ENCODE data around the gene STOML3. TPM values are rescaled to one million over a fixed set of nuclear protein-coding genes. Genes with fewer than 3 reads are reported as not detected.

Gene STOML3
- total RNA-seq, 1 donor from 2014 or later = not detected

DNA sequence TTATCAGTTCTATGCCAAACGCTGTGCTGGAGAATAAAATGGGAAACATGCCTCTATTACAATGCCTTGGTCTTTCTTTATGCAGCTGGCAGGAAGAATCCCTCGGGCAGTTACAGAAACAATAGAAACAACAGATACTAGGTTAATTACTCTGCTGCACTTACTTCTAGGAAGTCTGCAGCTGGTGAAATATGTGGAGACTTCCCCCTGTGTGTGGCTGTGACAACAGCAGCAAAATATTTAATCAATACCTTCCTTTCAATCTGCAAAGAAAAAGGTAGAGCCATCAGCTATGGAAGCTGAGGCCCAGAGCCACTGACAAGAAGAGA, 9.9 kb downstream of the STOML3 start:
- no peaks in the 10 kb centered on the region for H3K36me3 Mint-ChIP-seq
- no peak overlapping the region for H3K27ac Mint-ChIP-seq
- no peaks in the 10 kb centered on the region for H3K4me1 Mint-ChIP-seq
- DNase-seq (ENCODE audit: low spot score in 2 of 2, unreplicated experiment in 2 of 2) = no peak
- TF ChIP-seq, protein P1, sequence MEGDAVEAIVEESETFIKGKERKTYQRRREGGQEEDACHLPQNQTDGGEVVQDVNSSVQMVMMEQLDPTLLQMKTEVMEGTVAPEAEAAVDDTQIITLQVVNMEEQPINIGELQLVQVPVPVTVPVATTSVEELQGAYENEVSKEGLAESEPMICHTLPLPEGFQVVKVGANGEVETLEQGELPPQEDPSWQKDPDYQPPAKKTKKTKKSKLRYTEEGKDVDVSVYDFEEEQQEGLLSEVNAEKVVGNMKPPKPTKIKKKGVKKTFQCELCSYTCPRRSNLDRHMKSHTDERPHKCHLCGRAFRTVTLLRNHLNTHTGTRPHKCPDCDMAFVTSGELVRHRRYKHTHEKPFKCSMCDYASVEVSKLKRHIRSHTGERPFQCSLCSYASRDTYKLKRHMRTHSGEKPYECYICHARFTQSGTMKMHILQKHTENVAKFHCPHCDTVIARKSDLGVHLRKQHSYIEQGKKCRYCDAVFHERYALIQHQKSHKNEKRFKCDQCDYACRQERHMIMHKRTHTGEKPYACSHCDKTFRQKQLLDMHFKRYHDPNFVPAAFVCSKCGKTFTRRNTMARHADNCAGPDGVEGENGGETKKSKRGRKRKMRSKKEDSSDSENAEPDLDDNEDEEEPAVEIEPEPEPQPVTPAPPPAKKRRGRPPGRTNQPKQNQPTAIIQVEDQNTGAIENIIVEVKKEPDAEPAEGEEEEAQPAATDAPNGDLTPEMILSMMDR (IDR thresholded peaks at IDR 0.05; ENCODE audit: unreplicated experiment) = no peak
- no peak overlapping the region for H3K4me3 Mint-ChIP-seq
- H3K27me3 Mint-ChIP-seq (ENCODE audit: low read depth) = no peaks in the 10 kb centered on the region
- peaks cover 15% of the 10 kb centered on the region for H3K9me3 Mint-ChIP-seq

DNA sequence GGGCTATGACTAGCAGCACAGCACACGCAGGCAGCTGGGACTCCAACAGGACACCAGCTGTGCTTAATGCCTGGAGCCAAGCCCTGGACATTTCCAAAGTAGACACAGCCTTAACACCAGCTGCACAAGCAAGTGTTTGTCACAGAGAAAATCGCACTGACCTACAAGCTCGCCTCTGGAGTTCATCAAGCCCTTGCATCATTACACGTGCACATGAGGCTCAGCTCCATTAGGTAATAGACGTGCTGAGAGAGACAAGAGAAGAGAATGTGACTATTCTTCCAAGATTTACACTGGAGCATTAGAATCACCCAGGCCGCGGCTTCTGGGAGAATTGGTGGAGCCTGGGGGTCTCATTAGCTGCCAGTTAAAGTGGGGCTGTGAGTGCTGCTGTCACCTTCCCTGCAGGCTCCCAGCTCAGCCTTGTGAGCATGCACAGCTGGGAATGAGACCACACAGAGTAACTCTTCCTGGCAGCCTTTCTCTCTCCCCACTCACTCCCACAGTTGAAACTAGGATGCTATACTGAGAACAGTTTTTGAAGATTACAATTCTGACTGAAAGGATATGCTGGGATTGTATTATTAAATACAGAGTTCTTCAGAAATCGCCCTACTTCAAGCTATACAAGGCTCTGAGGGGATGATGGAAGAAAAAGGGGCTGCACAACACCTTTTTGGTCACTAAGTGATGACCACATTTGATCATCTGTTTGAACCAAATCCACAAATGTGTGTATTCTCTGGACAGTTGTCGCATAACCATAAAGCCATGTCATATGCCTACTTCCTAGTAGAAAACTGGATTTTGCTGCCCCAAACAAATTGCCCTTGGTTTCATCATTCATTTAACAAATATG, 10.5 kb downstream of the STOML3 start:
- DNase-seq (ENCODE audit: low spot score in 2 of 2, unreplicated experiment in 2 of 2) = no peak
- TF ChIP-seq, protein P1 (IDR thresholded peaks at IDR 0.05; ENCODE audit: unreplicated experiment) = no peak
- Mint-ChIP-seq H3K27me3 (ENCODE audit: low read depth) (no peaks in the 10 kb centered on the region), H3K36me3 (no peaks in the 10 kb centered on the region), H3K4me1 (no peaks in the 10 kb centered on the region), H3K27ac (no peak overlapping the region), H3K4me3 (no peak overlapping the region), H3K9me3 (peaks cover 15% of the 10 kb centered on the region)

DNA sequence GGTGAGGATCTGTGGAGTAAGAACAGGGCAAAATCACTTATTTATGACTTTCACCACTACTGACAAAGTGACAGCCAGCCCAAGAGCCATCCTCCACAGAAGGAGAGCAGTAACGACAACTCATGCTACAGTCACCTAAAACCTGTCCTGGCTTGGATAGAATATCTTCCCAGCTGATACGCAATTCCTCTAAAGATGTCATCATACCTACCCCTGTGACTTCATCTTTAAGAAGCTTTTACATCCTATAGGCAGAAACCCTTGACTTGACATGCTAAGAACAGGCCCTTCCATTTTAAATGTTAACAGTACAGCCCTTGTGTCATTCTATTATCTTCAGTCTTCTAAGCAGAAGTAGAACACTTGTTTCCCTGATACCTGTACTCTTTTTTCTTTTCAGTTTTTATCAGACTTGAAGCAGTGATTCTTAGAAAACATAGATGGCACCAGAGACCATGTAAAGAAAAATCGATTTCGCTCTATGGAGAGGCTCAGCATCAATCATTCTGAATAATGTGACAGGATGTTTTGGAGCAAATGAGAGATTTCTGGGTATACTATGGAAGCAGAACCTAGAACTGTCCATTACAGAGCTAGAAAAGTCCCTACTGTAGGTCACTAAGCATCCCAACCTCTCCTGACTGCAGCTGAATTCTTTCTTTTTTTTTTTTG, 20.1 kb downstream of the STOML3 start:
- no peaks in the 10 kb centered on the region for H3K36me3 Mint-ChIP-seq
- no peak overlapping the region for H3K4me3 Mint-ChIP-seq
- no peaks in the 10 kb centered on the region for H3K27me3 Mint-ChIP-seq (ENCODE audit: low read depth)
- H3K9me3 Mint-ChIP-seq = no peaks in the 10 kb centered on the region
- TF ChIP-seq, protein P1 (IDR thresholded peaks at IDR 0.05; ENCODE audit: unreplicated experiment) = no peak
- H3K4me1 Mint-ChIP-seq = no peaks in the 10 kb centered on the region
- no peak overlapping the region for H3K27ac Mint-ChIP-seq
- DNase-seq (ENCODE audit: low spot score in 2 of 2, unreplicated experiment in 2 of 2) = no peak

DNA sequence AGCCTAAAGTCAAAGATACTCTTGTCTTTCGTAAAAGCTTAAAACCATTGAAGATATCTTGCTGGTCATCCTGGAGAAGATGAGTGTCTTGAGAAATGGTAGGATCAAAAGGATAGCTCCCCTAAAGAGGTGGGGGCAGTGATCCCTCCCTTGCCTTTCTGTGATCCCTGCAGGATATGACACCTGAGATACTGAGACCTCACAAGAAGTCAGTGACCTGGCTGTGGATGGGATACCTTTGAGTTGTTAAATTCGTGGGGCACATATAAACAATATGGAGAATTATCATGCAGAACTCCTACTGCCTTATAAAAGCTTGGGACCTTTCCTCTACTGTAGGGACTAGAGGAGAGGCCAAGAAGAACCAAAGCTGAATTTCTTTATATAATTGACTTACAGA, 21.4 kb downstream of the STOML3 start:
- Mint-ChIP-seq H3K4me3 (no peak overlapping the region), H3K27me3 (ENCODE audit: low read depth) (no peaks in the 10 kb centered on the region), H3K9me3 (no peaks in the 10 kb centered on the region), H3K36me3 (no peaks in the 10 kb centered on the region), H3K27ac (no peak overlapping the region), H3K4me1 (no peaks in the 10 kb centered on the region)
- TF ChIP-seq, protein P1 (IDR thresholded peaks at IDR 0.05; ENCODE audit: unreplicated experiment) = no peak
- no peak for DNase-seq (ENCODE audit: low spot score in 2 of 2, unreplicated experiment in 2 of 2)

DNA sequence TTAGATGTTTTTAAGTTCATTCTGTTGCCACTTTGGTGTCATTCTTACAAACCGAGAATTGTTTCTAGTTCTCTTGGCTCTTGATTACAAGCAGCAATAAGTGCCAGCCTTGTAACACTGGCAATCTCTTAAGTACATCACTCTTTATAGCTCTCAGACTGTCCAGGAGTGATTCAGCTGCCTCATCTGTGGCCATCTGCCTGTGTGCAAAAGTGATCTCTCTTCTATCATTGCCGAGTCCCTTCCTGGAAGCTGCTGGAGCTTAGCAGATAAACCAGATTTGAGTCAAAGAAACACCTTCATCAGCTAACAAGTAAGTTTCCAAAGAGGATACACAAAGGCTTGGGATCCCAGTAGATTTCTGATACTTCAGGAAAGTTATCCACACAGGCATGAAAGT, 23.2 kb downstream of the STOML3 start:
- Mint-ChIP-seq H3K27ac (no peak overlapping the region), H3K4me3 (no peak overlapping the region), H3K9me3 (no peaks in the 10 kb centered on the region), H3K4me1 (no peaks in the 10 kb centered on the region), H3K27me3 (ENCODE audit: low read depth) (no peaks in the 10 kb centered on the region), H3K36me3 (no peaks in the 10 kb centered on the region)
- no peak for DNase-seq (ENCODE audit: low spot score in 2 of 2, unreplicated experiment in 2 of 2)
- TF ChIP-seq, protein P1 (IDR thresholded peaks at IDR 0.05; ENCODE audit: unreplicated experiment) = no peak
